ENCODE results near the gene PRSS2. TPM values are rescaled to one million over a fixed set of nuclear protein-coding genes. Genes with fewer than 3 reads are reported as not detected.
"Not testable (repeated sequence)": the region's sequence is repeated elsewhere in the genome, so short reads cannot be mapped to it uniquely, and the experiment has no call there.

The PRSS2 gene
- polyA plus RNA-seq, 1 donor (not counting 4 experiments of a cell fraction or from before 2014, with no cell fraction given) = not detected

DNA sequence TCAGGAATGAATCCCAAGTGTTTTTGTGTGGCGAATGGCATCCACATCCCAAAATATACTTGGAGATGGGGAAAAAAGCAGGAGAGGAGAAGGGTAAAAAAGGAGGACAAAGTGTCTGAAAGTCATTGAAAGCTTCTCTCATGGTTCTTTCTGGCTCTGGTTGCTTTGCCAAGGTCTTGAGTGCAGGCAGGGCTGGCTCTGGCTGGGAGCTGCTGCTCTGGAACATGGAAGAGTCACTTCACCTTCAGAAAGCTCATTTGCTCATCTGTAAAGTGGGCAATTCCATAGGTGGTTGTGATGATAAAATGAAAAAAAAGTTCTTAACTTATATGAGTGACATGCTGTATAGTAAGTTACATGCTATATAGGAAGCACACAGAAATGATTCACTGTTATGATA is 2.9 kb upstream of the PRSS2 start:
- FAIRE-seq (no peak), DNase-seq (ENCODE audit: low read depth, low spot score) (no peak)
- Histone ChIP-seq H3K9ac (ENCODE audit: control insufficient read depth, extremely low read depth, insufficient read depth, low read length) (no peak overlapping the region), H4K20me1 (ENCODE audit: control insufficient read depth, extremely low read depth, insufficient read depth, low read length) (no peaks in the 10 kb centered on the region), H3K27ac (ENCODE audit: control insufficient read depth, insufficient read depth, low read length) (no peak overlapping the region), H3K9me3 (ENCODE audit: control insufficient read depth, low read depth, low read length) (no peaks in the 10 kb centered on the region), H3K36me3 (ENCODE audit: control insufficient read depth in 2 of 2, extremely low read depth in 1 of 2, insufficient read depth in 2 of 2, low read length in 2 of 2) (no peaks in the 10 kb centered on the region), H3K9me1 (ENCODE audit: control insufficient read depth, extremely low read depth, insufficient read depth, low read length) (no peaks in the 10 kb centered on the region), H3K4me3 (ENCODE audit: control insufficient read depth in 2 of 3, extremely low read depth in 1 of 3, insufficient read depth in 2 of 3, low read depth in 1 of 3, low read length in 3 of 3) (no peak overlapping the region), H3K27me3 (ENCODE audit: control insufficient read depth, extremely low read depth, insufficient read depth, low read length) (peaks cover 3% of the 10 kb centered on the region), H2AFZ (ENCODE audit: control insufficient read depth, low read length) (no peak overlapping the region), H3K79me2 (ENCODE audit: control insufficient read depth, insufficient read depth, low read length) (no peaks in the 10 kb centered on the region), H3K4me2 (ENCODE audit: control insufficient read depth, extremely low read depth, insufficient read depth, low read depth, low read length) (no peak overlapping the region), H3K4me1 (ENCODE audit: control insufficient read depth, extremely low read depth, insufficient read depth, low read length) (no peaks in the 10 kb centered on the region)
- TF ChIP-seq, protein P1, sequence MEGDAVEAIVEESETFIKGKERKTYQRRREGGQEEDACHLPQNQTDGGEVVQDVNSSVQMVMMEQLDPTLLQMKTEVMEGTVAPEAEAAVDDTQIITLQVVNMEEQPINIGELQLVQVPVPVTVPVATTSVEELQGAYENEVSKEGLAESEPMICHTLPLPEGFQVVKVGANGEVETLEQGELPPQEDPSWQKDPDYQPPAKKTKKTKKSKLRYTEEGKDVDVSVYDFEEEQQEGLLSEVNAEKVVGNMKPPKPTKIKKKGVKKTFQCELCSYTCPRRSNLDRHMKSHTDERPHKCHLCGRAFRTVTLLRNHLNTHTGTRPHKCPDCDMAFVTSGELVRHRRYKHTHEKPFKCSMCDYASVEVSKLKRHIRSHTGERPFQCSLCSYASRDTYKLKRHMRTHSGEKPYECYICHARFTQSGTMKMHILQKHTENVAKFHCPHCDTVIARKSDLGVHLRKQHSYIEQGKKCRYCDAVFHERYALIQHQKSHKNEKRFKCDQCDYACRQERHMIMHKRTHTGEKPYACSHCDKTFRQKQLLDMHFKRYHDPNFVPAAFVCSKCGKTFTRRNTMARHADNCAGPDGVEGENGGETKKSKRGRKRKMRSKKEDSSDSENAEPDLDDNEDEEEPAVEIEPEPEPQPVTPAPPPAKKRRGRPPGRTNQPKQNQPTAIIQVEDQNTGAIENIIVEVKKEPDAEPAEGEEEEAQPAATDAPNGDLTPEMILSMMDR (optimal IDR thresholded peaks at IDR 0.05 in 1 of 3, IDR thresholded peaks at IDR 0.05 in 1 of 3, conservative IDR thresholded peaks at IDR 0.05 in 1 of 3; ENCODE audit: extremely low read depth in 1 of 3, insufficient read depth in 2 of 3, low read length in 3 of 3) = no peak
- no peak for TF ChIP-seq EZH2 (IDR thresholded peaks at IDR 0.05; ENCODE audit: low read length)
- dilution Hi-C loops (cut with MboI; ENCODE audit: extremely low pct_ligation_motif_present, low sequenced_read_pairs) = no loop called here

DNA sequence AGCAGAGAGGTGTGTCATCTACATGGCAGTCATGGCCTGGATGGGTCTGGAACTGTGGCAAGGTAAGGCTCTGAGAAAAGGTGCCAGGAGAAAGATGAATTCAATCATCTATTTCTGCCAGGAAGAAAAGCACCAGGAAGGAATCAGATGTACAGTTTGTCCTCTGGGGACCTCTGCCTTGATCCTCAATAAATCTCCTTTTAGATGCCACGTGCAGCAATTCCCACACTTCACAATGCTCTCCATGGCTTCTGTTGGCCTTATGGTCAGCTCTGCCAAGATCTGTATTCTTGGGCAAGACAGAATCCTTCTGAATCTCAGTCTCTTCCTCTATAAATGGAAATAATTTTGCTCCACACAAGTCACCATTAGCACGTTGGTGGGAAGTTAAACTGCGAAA is 1.9 kb upstream of the PRSS2 start:
- H3K27ac ChIP-seq (ENCODE audit: control insufficient read depth, insufficient read depth, low read length); H3K4me2 ChIP-seq (ENCODE audit: control insufficient read depth, extremely low read depth, insufficient read depth, low read depth, low read length); H4K20me1 ChIP-seq (ENCODE audit: control insufficient read depth, extremely low read depth, insufficient read depth, low read length); H2AFZ ChIP-seq (ENCODE audit: control insufficient read depth, low read length); H3K4me1 ChIP-seq (ENCODE audit: control insufficient read depth, extremely low read depth, insufficient read depth, low read length); H3K4me3 ChIP-seq (ENCODE audit: control insufficient read depth in 2 of 3, extremely low read depth in 1 of 3, insufficient read depth in 2 of 3, low read depth in 1 of 3, low read length in 3 of 3); H3K9me3 ChIP-seq (ENCODE audit: control insufficient read depth, low read depth, low read length); FAIRE-seq; H3K9me1 ChIP-seq (ENCODE audit: control insufficient read depth, extremely low read depth, insufficient read depth, low read length); DNase-seq (ENCODE audit: low read depth, low spot score); H3K27me3 ChIP-seq (ENCODE audit: control insufficient read depth, extremely low read depth, insufficient read depth, low read length); H3K79me2 ChIP-seq (ENCODE audit: control insufficient read depth, insufficient read depth, low read length); dilution Hi-C loops (cut with MboI; ENCODE audit: extremely low pct_ligation_motif_present, low sequenced_read_pairs); H3K36me3 ChIP-seq (ENCODE audit: control insufficient read depth in 2 of 2, extremely low read depth in 1 of 2, insufficient read depth in 2 of 2, low read length in 2 of 2); H3K9ac ChIP-seq (ENCODE audit: control insufficient read depth, extremely low read depth, insufficient read depth, low read length): not testable (repeated sequence)

DNA sequence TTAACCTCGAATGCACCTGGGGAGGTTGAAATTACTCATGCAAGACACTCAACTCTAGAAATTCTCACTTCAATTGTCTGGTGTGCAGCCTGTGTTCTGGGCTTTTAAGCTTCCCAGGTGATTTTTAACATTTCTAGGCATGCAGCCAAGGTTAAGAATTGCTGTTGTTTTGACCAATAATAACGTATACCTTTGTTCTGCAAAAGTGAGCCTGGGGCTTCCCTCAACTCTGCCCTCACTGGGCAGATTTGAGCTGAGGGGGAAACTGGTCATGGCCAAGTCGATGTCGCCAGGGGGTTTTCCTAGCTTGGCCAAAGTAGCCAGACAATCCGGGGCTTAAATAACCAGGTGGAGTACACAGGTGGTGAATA is 568 bp downstream of the PRSS2 start:
- FAIRE-seq = no peak
- dilution Hi-C loops (cut with MboI; ENCODE audit: extremely low pct_ligation_motif_present, low sequenced_read_pairs) = no loop called here
- DNase-seq (ENCODE audit: low read depth, low spot score) = no peak
- no peak for TF ChIP-seq EZH2 (IDR thresholded peaks at IDR 0.05; ENCODE audit: low read length)
- TF ChIP-seq, protein P1 (optimal IDR thresholded peaks at IDR 0.05 in 1 of 3, IDR thresholded peaks at IDR 0.05 in 1 of 3, conservative IDR thresholded peaks at IDR 0.05 in 1 of 3; ENCODE audit: extremely low read depth in 1 of 3, insufficient read depth in 2 of 3, low read length in 3 of 3) = no peak
- no peaks in the 10 kb centered on the region for H3K36me3 ChIP-seq (ENCODE audit: control insufficient read depth in 2 of 2, extremely low read depth in 1 of 2, insufficient read depth in 2 of 2, low read length in 2 of 2)
- H3K4me3 ChIP-seq (ENCODE audit: control insufficient read depth in 2 of 3, extremely low read depth in 1 of 3, insufficient read depth in 2 of 3, low read depth in 1 of 3, low read length in 3 of 3) = no peak overlapping the region
- H3K4me2 ChIP-seq (ENCODE audit: control insufficient read depth, extremely low read depth, insufficient read depth, low read depth, low read length) = no peak overlapping the region
- no peak overlapping the region for H3K27ac ChIP-seq (ENCODE audit: control insufficient read depth, insufficient read depth, low read length)
- no peaks in the 10 kb centered on the region for H3K79me2 ChIP-seq (ENCODE audit: control insufficient read depth, insufficient read depth, low read length)
- no peak overlapping the region for H2AFZ ChIP-seq (ENCODE audit: control insufficient read depth, low read length)
- no peaks in the 10 kb centered on the region for H3K9me3 ChIP-seq (ENCODE audit: control insufficient read depth, low read depth, low read length)
- no peaks in the 10 kb centered on the region for H4K20me1 ChIP-seq (ENCODE audit: control insufficient read depth, extremely low read depth, insufficient read depth, low read length)
- H3K27me3 ChIP-seq (ENCODE audit: control insufficient read depth, extremely low read depth, insufficient read depth, low read length) = peaks cover 5% of the 10 kb centered on the region
- no peak overlapping the region for H3K9ac ChIP-seq (ENCODE audit: control insufficient read depth, extremely low read depth, insufficient read depth, low read length)
- H3K9me1 ChIP-seq (ENCODE audit: control insufficient read depth, extremely low read depth, insufficient read depth, low read length) = no peaks in the 10 kb centered on the region
- H3K4me1 ChIP-seq (ENCODE audit: control insufficient read depth, extremely low read depth, insufficient read depth, low read length) = peaks cover 2% of the 10 kb centered on the region

Measured in keratinocyte (primary cell).